ENCODE data around the gene PGBD5. TPM values are rescaled to one million over a fixed set of nuclear protein-coding genes. Genes with fewer than 3 reads are reported as not detected.
A peak's percentile ranks its signal among the peaks of the same experiment; 100 is the strongest.

Gene PGBD5
- total and polyA plus RNA-seq, 9 of the 15 experiments (the other 6 are each of a cell fraction or from before 2014, with no cell fraction given): under 0.01 to 0.40 (median 0.10) TPM; not detected in 3

- TF ChIP-seq, protein P1, sequence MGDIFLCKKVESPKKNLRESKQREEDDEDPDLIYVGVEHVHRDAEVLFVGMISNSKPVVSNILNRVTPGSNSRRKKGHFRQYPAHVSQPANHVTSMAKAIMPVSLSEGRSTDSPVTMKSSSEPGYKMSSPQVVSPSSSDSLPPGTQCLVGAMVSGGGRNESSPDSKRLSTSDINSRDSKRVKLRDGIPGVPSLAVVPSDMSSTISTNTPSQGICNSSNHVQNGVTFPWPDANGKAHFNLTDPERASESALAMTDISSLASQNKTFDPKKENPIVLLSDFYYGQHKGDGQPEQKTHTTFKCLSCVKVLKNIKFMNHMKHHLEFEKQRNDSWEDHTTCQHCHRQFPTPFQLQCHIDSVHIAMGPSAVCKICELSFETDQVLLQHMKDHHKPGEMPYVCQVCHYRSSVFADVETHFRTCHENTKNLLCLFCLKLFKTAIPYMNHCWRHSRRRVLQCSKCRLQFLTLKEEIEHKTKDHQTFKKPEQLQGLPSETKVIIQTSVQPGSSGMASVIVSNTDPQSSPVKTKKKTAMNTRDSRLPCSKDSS (IDR thresholded peaks at IDR 0.05; ENCODE audit: low read depth, partially characterized antibody): no peak
These were observed 133.3 kb downstream of the PGBD5 start (continued) for GRCh38 chr1:230292689-230293389.

DNA sequence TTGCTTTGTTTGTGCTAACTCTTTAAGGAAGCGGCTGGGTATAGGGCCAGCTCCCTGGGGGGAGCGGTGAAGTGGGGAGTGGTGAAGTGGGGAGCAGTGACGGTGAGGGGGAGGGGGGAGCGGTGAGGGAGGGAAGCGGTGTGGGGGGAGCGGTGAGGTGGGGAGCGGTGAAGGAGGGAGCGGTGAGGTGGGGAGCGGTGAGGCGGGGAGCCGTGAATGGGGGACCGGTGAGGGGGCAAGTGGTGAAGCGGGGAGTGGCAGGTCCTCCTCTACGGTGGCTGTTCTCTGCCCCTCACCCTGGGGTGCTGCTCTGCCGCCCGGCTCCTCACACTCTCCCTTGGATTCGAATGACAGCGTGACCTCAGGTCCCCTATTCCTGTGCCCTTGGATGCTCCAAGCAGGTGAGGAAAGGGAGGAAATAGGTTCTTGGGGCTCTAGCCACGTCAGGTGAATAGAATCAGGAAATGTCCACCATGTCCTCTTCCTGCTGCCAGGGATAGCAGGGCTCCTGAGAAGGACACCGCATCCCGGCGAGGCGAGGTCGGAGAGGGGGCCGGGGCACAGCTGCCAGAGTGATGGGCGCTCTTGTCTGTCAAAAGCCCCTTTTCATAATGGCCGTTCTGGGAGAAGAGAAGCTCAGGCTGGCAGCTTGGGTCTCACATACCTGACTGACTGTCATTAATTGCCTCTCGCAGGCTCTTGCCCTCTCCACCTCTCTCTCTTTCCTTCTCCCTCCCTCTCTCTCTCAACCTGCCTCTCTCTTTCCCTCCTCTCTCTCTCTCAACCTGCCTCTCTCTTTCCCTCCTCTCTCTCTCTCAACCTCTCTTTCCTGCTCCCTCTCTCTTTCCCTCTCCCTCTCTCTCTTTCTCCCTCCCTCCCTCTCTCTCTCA is 134.2 kb downstream of the PGBD5 start:
- H3K4me1 ChIP-seq (replicated peaks in 1 of 2; ENCODE audit: control insufficient read depth in 2 of 2, insufficient read depth in 2 of 2, low read length in 2 of 2): 0 out of 5 replicates have a peak, but pooled peaks cover 0 to 7% of the 10 kb centered on the region in 2 experiments
- H3K9ac ChIP-seq (ENCODE audit: insufficient read depth in 1 of 2, low read depth in 2 of 2, low read length in 2 of 2): 0 out of 4 replicates have a peak overlapping the region, but pooled peaks of 1 of the 2 experiments have one; percentile 20
- no peaks in the 10 kb centered on the region for H3K9me1 ChIP-seq (ENCODE audit: control insufficient read depth, insufficient read depth, low read length)
- no peak overlapping the region for H3K4me2 ChIP-seq (ENCODE audit: insufficient read depth, low read length)
- POLR2A ChIA-PET: interaction anchor here (0.6 kb wide), 1 partner anchor 260 kb away, joined by 4 read pairs; no protein-coding TSS in a partner anchor
- H4K20me1 ChIP-seq (replicated peaks; ENCODE audit: control insufficient read depth, insufficient read depth, low read length): peaks cover 14% of the 10 kb centered on the region
- in situ Hi-C loops (cut with MboI): no loop called here
- H3K27ac ChIP-seq (ENCODE audit: extremely low read depth, low read depth, low read length): no peak overlapping the region
- no peak overlapping the region for H2AFZ ChIP-seq (ENCODE audit: low read depth, low read length)
- no peak overlapping the region for H3K4me3 ChIP-seq
- no peaks in the 10 kb centered on the region for H3K79me2 ChIP-seq (ENCODE audit: control insufficient read depth, insufficient read depth, low read length)
- intact Hi-C loops (cut with micrococcal nuclease): no loop called here
- FAIRE-seq: no peak
- no peak for DNase-seq (ENCODE audit: extremely low read depth in 1 of 4, low spot score in 3 of 4)
- no peak for ATAC-seq
- H3K9me3 ChIP-seq (replicated peaks; ENCODE audit: control insufficient read depth, insufficient read depth, low read depth, low read length): no peaks in the 10 kb centered on the region
- CTCF ChIA-PET (ENCODE audit: low intra/inter-chr PET ratio): no interaction called here
- H3K27me3 ChIP-seq (ENCODE audit: control insufficient read depth in 2 of 2, insufficient read depth in 2 of 2, low read length in 2 of 2): peaks cover 58 to 69% of the 10 kb centered on the region in 2 experiments
- no peak for TF ChIP-seq JUNB (CRISPR knock-in tag; conservative IDR thresholded peaks at IDR 0.05)
- TF ChIP-seq, protein P2, sequence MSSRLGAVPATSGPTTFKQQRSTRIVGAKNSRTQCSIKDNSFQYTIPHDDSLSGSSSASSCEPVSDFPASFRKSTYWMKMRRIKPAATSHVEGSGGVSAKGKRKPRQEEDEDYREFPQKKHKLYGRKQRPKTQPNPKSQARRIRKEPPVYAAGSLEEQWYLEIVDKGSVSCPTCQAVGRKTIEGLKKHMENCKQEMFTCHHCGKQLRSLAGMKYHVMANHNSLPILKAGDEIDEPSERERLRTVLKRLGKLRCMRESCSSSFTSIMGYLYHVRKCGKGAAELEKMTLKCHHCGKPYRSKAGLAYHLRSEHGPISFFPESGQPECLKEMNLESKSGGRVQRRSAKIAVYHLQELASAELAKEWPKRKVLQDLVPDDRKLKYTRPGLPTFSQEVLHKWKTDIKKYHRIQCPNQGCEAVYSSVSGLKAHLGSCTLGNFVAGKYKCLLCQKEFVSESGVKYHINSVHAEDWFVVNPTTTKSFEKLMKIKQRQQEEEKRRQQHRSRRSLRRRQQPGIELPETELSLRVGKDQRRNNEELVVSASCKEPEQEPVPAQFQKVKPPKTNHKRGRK (tag; IDR thresholded peaks at IDR 0.05): 0 out of 2 replicates have a peak, but pooled peaks have one; percentile 53
- TF ChIP-seq MCM3 (IDR thresholded peaks at IDR 0.05): peak; percentile 48; the same call in 1 of the 2 replicates
- TF ChIP-seq ZBTB26 (CRISPR knock-in tag; IDR thresholded peaks at IDR 0.05): 0 out of 2 replicates have a peak, but pooled peaks have one; percentile 69
- TF ChIP-seq EHMT2 (IDR thresholded peaks at IDR 0.05): 0 out of 2 replicates have a peak, but pooled peaks have one; percentile 14
- 0 out of 4 replicates have a peak, but pooled peaks of 1 of the 2 experiments have one; percentile 73 for TF ChIP-seq MCM7 (IDR thresholded peaks at IDR 0.05)
- TF ChIP-seq THRB (CRISPR knock-in tag; conservative IDR thresholded peaks at IDR 0.05): peak; percentile 30; the same call in 1 of the 2 replicates
- TF ChIP-seq, protein P3, sequence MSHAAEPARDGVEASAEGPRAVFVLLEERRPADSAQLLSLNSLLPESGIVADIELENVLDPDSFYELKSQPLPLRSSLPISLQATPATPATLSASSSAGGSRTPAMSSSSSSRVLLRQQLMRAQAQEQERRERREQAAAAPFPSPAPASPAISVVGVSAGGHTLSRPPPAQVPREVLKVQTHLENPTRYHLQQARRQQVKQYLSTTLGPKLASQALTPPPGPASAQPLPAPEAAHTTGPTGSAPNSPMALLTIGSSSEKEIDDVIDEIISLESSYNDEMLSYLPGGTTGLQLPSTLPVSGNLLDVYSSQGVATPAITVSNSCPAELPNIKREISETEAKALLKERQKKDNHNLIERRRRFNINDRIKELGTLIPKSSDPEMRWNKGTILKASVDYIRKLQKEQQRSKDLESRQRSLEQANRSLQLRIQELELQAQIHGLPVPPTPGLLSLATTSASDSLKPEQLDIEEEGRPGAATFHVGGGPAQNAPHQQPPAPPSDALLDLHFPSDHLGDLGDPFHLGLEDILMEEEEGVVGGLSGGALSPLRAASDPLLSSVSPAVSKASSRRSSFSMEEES (CRISPR knock-in tag; IDR thresholded peaks at IDR 0.05): no peak
- no peaks in the 10 kb centered on the region for H3K36me3 ChIP-seq (ENCODE audit: control insufficient read depth, insufficient read depth, low read length)
- BruUV-seq (replicated peaks): no TSS peak
- 2% methylated on average over 14 of the region's 28 CpGs for WGBS (ENCODE audit: insufficient coverage, low coverage, missing lambda C conversion rate)

All from K562 (cell line).